H9 (cell line): ENCODE data around the gene RBM12. TPM values are rescaled to one million over a fixed set of nuclear protein-coding genes. Genes with fewer than 3 reads are reported as not detected.

Experiments
- DNase-seq: peaks from one replicate; pipeline ENCODE4 v3.0.0-alpha.2; 2017
- H2AFZ ChIP-seq: one replicate; pipeline ENCODE4 v1.6.1; 2013; ENCODE audit warnings: mild to moderate bottlenecking, low read length, control low read depth, moderate library complexity
- H2AK5ac ChIP-seq: 2 replicates; pipeline ENCODE4 v1.6.1; 2013; ENCODE audit warnings: low read length, control low read depth, mixed read lengths; ENCODE audit not compliant: insufficient read length
- H2BK120ac ChIP-seq: one replicate; pipeline ENCODE4 v1.6.1; 2013; ENCODE audit warnings: low read depth, mild to moderate bottlenecking, low read length, control low read depth, inconsistent platforms; ENCODE audit not compliant: poor library complexity, severe bottlenecking
- H2BK12ac ChIP-seq: 2 replicates; pipeline ENCODE4 v1.6.1; 2013; ENCODE audit warnings: low read length, control low read depth, mixed read lengths, low read depth; ENCODE audit not compliant: insufficient read length
- H2BK15ac ChIP-seq: 2 replicates; pipeline ENCODE4 v1.6.1; 2013; ENCODE audit warnings: low read depth, low read length, control low read depth
- H2BK20ac ChIP-seq: one replicate; pipeline ENCODE4 v1.6.1; 2013; ENCODE audit warnings: low read depth, mild to moderate bottlenecking, low read length, control low read depth, inconsistent platforms; ENCODE audit not compliant: poor library complexity, severe bottlenecking
- H2BK5ac ChIP-seq: 2 replicates; pipeline ENCODE4 v1.6.1; 2013; ENCODE audit warnings: low read length, control low read depth, mixed read lengths; ENCODE audit not compliant: insufficient read length
- H3K14ac ChIP-seq: 2 replicates; pipeline ENCODE4 v1.6.1; 2013; ENCODE audit warnings: low read length, control low read depth; ENCODE audit not compliant: insufficient read depth
- H3K18ac ChIP-seq: 2 replicates; pipeline ENCODE4 v1.6.1; 2013; ENCODE audit warnings: low read depth, mild to moderate bottlenecking, mixed read lengths, low read length, control low read depth; ENCODE audit not compliant: insufficient read length
- H3K23ac ChIP-seq: 2 replicates; pipeline ENCODE4 v1.6.1; 2013; ENCODE audit warnings: low read length, control low read depth, mixed read lengths, low read depth; ENCODE audit not compliant: insufficient read length
- H3K23me2 ChIP-seq: 2 replicates; pipeline ENCODE4 v1.6.1; 2013; ENCODE audit warnings: low read depth, mild to moderate bottlenecking, mixed read lengths, low read length, control low read depth; ENCODE audit not compliant: insufficient read length, poor library complexity, severe bottlenecking
- H3K27ac ChIP-seq: 2 replicates; pipeline ENCODE4 v1.5.1; 2013; ENCODE audit warnings: low read length, control low read depth, mixed read lengths, low read depth; ENCODE audit not compliant: insufficient read length
- H3K27me3 ChIP-seq: 2 replicates; pipeline ENCODE4 v1.6.1; 2013; ENCODE audit warnings: low read length, control low read depth, inconsistent platforms; ENCODE audit not compliant: insufficient read depth
- H3K4ac ChIP-seq: 2 replicates; pipeline ENCODE4 v1.6.1; 2013; ENCODE audit warnings: low read depth, mild to moderate bottlenecking, control low read depth, inconsistent platforms, low read length, moderate library complexity
- H3K4me1 ChIP-seq: 2 replicates; pipeline ENCODE4 v1.6.1; 2013; ENCODE audit warnings: low read length, control low read depth, inconsistent platforms; ENCODE audit not compliant: insufficient read depth
- H3K4me2 ChIP-seq: 2 replicates; pipeline ENCODE4 v1.6.1; 2013; ENCODE audit warnings: low read length, control low read depth, mixed read lengths; ENCODE audit not compliant: insufficient read length, insufficient read depth
- H3K56ac ChIP-seq: 2 replicates; pipeline ENCODE4 v1.6.1; 2013; ENCODE audit warnings: low read depth, mild to moderate bottlenecking, mixed read lengths, low read length, control low read depth; ENCODE audit not compliant: insufficient read length
- H3K79me1 ChIP-seq: 2 replicates; pipeline ENCODE4 v1.6.1; 2013; ENCODE audit warnings: low read depth, mild to moderate bottlenecking, moderate library complexity, low read length, control low read depth, inconsistent platforms; ENCODE audit not compliant: insufficient read depth, poor library complexity, severe bottlenecking
- H3K79me2 ChIP-seq: 2 replicates; pipeline ENCODE4 v1.6.1; 2013; ENCODE audit warnings: low read length, control low read depth, inconsistent platforms; ENCODE audit not compliant: insufficient read depth
- H3K9ac ChIP-seq: 2 replicates; pipeline ENCODE4 v1.6.1; 2013; ENCODE audit warnings: low read length, control low read depth, mixed read lengths; ENCODE audit not compliant: insufficient read length; ENCODE audit errors: extremely low read depth
- H3K9me3 ChIP-seq: one replicate; pipeline ENCODE4 v1.6.1; 2013; ENCODE audit warnings: low read depth, low read length, inconsistent platforms; ENCODE audit not compliant: control insufficient read depth
- H3T11ph ChIP-seq: one replicate; pipeline ENCODE4 v1.6.1; 2013; ENCODE audit warnings: mild to moderate bottlenecking, low read length, control low read depth, inconsistent platforms
- H4K20me1 ChIP-seq: one replicate; pipeline ENCODE4 v1.6.1; 2013; ENCODE audit not compliant: control insufficient read depth, insufficient read length, insufficient read depth
- H4K5ac ChIP-seq: 2 replicates; pipeline ENCODE4 v1.6.1; 2013; ENCODE audit warnings: low read depth, mild to moderate bottlenecking, mixed read lengths, low read length, control low read depth; ENCODE audit not compliant: insufficient read length
- H4K8ac ChIP-seq: replicated peaks from 2 replicates; pipeline ENCODE4 v1.6.1; 2013; ENCODE audit warnings: low read length, control low read depth, mixed read lengths, low read depth; ENCODE audit not compliant: insufficient read length
- H4K91ac ChIP-seq: 2 replicates; pipeline ENCODE4 v1.6.1; 2013; ENCODE audit warnings: low read depth, mild to moderate bottlenecking, moderate library complexity, mixed read lengths, low read length, control low read depth; ENCODE audit not compliant: insufficient read length
- H3K27ac Mint-ChIP-seq, 3 experiments: 2 replicates in 2 of 3; 3 replicates in 1 of 3; pipeline ENCODE4 v1.8.0; 2020 to 2021; ENCODE audit warnings: mixed read lengths in 3 of 3, mild to moderate bottlenecking in 1 of 3, moderate library complexity in 1 of 3
- H3K27me3 Mint-ChIP-seq: 2 replicates; pipeline ENCODE4 v1.8.0; 2021; ENCODE audit warnings: low read depth, mild to moderate bottlenecking, moderate library complexity, mixed read lengths
- H3K36me3 Mint-ChIP-seq, 3 experiments: 2 replicates in 2 of 3; 3 replicates in 1 of 3; pipeline ENCODE4 v1.8.0; 2020 to 2021; ENCODE audit warnings: low read depth in 3 of 3, mixed read lengths in 3 of 3; ENCODE audit not compliant: insufficient read depth in 1 of 3
- H3K4me1 Mint-ChIP-seq, 2 experiments: 2 replicates each; pipeline ENCODE4 v1.8.0; 2020; ENCODE audit warnings: mixed read lengths in 2 of 2
- H3K4me3 Mint-ChIP-seq, 2 experiments: 2 replicates in 1 of 2; 3 replicates in 1 of 2; pipeline ENCODE4 v1.8.0; 2020 to 2021; ENCODE audit warnings: mild to moderate bottlenecking in 2 of 2, mixed read lengths in 2 of 2, moderate library complexity in 1 of 2
- H3K9me3 Mint-ChIP-seq, 2 experiments: 2 replicates in 1 of 2; 3 replicates in 1 of 2; pipeline ENCODE4 v1.8.0; 2020; ENCODE audit warnings: mild to moderate bottlenecking in 2 of 2, mixed read lengths in 2 of 2, moderate library complexity in 1 of 2
- WGBS: extraction: QIAGEN DNeasy Blood & Tissue Kit; methylation state at CpG from one replicate; pipeline ENCODE4 v1.1.7; 2013; ENCODE audit warnings: missing lambda C conversion rate, low lambda C conversion rate, mixed read lengths; ENCODE audit not compliant: insufficient read length; ENCODE audit errors: extremely low coverage; 5-methylcytosine and 5-hydroxymethylcytosine counted together
- total RNA-seq: library from RNA; stranded (reverse); gene quantifications from 2 replicates; pipeline ENCODE4 v1.2.1, GENCODE V29; 2021
- TF ChIP-seq, protein P1 (sequence below): fragments of 200-600 bp; sonication (generic); conservative IDR thresholded peaks from 3 replicates; pipeline ENCODE4 v1.8.0; 2021; ENCODE audit warnings: antibody characterized with exemption, mild to moderate bottlenecking

The RBM12 gene
- total RNA-seq, 1 experiment from 2014 or later = 260 TPM

DNA sequence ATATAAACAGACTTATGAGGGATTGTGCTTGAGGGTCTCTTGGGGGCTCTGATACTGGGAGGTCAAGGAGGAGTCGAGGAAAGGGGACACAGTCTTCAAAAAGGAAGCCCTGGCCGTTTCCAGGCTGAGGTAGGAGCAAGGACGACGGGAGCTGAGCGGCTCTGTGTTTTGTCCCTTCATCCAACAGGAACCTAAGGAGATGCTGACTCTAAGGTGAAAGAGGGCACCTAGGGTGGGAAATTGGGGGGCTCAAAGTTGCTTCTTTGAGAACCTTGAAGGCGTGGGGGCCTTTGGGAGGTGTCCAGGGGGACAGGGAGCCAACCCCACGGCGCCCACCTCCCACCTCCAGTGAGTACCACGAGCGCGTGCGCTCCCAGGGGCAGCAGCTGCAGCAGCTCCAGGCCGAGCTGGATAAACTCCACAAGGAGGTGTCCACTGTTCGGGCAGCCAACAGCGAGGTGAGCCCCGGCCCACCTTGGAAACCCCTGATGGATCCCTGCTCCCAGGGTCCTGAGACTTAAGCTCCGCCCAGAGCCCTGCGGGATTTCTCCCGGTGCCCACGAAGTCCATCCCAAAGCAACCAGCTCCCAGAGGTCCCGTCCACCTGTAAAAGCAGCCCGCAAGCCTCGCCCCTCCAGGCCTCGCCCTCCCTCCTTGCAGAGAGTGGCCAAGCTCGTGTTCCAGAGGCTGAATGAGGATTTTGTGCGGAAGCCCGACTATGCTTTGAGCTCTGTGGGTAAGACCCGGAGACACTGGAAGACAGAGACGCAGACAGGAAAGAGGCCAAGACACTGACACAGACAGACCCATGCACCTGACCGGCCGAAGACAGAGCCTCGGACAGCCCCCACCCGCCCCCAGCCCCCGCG lies 46.2 kb downstream of the RBM12 start:
- no peak overlapping the region for H2BK15ac ChIP-seq
- H3K4ac ChIP-seq = no peak overlapping the region
- H3K27ac ChIP-seq = no peak overlapping the region
- H3K4me1 ChIP-seq = no peaks in the 10 kb centered on the region
- H2AFZ ChIP-seq = no peak overlapping the region
- TF ChIP-seq, protein P1, sequence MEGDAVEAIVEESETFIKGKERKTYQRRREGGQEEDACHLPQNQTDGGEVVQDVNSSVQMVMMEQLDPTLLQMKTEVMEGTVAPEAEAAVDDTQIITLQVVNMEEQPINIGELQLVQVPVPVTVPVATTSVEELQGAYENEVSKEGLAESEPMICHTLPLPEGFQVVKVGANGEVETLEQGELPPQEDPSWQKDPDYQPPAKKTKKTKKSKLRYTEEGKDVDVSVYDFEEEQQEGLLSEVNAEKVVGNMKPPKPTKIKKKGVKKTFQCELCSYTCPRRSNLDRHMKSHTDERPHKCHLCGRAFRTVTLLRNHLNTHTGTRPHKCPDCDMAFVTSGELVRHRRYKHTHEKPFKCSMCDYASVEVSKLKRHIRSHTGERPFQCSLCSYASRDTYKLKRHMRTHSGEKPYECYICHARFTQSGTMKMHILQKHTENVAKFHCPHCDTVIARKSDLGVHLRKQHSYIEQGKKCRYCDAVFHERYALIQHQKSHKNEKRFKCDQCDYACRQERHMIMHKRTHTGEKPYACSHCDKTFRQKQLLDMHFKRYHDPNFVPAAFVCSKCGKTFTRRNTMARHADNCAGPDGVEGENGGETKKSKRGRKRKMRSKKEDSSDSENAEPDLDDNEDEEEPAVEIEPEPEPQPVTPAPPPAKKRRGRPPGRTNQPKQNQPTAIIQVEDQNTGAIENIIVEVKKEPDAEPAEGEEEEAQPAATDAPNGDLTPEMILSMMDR = no peak
- H4K8ac ChIP-seq = no peak overlapping the region
- H2BK5ac ChIP-seq = no peak overlapping the region
- no peaks in the 10 kb centered on the region for H3K36me3 Mint-ChIP-seq
- peak overlapping the region; percentile 77 for H3K4me2 ChIP-seq
- peaks cover 21 to 28% of the 10 kb centered on the region in 2 experiments for H3K4me1 Mint-ChIP-seq
- H3K27me3 Mint-ChIP-seq = peaks cover 23% of the 10 kb centered on the region
- H3K9ac ChIP-seq = peak overlapping the region; percentile 41
- peaks cover 18% of the 10 kb centered on the region for H3K23me2 ChIP-seq
- no peak overlapping the region for H2BK20ac ChIP-seq
- no peak overlapping the region for H3K23ac ChIP-seq
- H4K91ac ChIP-seq = no peak overlapping the region
- H3T11ph ChIP-seq = no peak overlapping the region
- H4K5ac ChIP-seq = no peak overlapping the region
- no peak overlapping the region for H2AK5ac ChIP-seq
- H3K79me2 ChIP-seq = no peaks in the 10 kb centered on the region
- peak overlapping the region; percentile 51; the same call in 1 of the 2 replicates for H3K14ac ChIP-seq
- DNase-seq = peak; percentile 55
- H3K18ac ChIP-seq = no peak overlapping the region
- H3K9me3 ChIP-seq = no peaks in the 10 kb centered on the region
- no CpG with 5 or more reads among the region's 35 CpGs for WGBS
- H2BK120ac ChIP-seq = no peak overlapping the region
- H3K79me1 ChIP-seq = no peaks in the 10 kb centered on the region
- H3K4me3 Mint-ChIP-seq = peak overlapping the region; percentile 81 to 96
- H3K56ac ChIP-seq = no peak overlapping the region
- H2BK12ac ChIP-seq = no peak overlapping the region
- H3K27ac Mint-ChIP-seq = no peak overlapping the region
- H3K27me3 ChIP-seq = no peaks in the 10 kb centered on the region; the same call in 1 of the 2 replicates
- no peaks in the 10 kb centered on the region for H3K9me3 Mint-ChIP-seq
- H4K20me1 ChIP-seq = no peaks in the 10 kb centered on the region
